8988T (cell line): ENCODE measurements around the gene ZMYND10.

Source experiments
- DNase-seq: peaks from one replicate; pipeline ENCODE4 v3.0.0; 2011

ZMYND10 gene

GRCh38 chr3:50342813-50343633 lies 2.5 kb downstream of the ZMYND10 start:
- no peak for DNase-seq

DNA sequence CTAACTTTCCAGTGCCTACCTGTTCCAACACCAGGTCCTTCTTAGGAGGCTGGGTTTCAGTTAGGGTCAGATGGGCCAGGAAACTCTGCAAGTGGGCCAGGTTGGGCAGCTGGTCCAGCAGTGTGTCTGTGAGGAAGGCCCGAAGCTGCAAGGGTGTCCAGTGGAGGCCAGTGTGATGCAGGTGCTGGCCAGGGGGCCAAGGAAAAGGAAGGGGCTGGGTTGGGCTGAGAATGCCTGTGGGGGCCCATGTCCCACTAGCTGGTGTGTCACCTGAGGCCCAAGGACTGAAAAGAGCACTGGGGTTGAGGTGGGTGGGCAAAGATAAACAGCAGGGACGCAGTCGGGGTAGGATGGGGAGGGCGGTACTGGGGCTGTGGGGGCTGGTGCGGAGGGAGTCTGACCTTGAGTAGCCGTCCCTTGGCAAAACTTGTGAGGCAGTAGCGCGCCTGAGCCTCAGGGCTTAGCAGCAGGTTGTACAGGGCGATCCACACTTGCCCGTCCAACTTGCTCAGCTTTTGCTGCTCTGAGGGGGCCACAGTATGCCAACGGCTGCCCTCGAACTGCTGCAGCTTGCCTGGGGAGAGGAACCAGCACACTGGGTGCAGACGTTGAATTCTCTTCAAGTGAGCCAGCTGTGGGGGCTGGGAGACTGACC lies 3.4 kb downstream of the ZMYND10 start:
- DNase-seq = no peak

DNA sequence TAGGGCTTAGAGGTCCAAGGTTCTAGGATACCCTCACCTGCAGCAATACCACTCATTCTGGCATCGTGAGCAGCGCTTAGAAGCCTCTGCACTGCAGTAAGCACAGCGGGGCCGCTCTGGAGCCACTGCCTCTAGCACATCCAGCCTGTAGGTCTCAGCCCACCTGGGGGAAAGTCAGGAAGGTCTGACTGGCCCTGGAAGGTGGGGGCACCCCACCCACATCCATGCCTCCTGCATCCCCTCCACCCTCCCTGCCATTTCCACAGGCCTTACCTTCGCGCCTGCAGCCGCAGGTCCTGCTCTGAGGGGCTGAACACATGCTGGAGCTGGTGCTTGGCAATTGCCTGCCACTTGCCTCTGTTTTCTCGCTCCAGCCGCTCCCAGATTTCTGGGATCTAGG lies 4.0 kb downstream of the ZMYND10 start:
- no peak for DNase-seq

GRCh38 chr3:50340448-50341329 lies 4.8 kb downstream of the ZMYND10 start, which contains the start of gene RASSF1:
TSS of gene RASSF1 (minus strand) at chr3:50340836. CDS start at chr3:50340805, 31 bp downstream.
- DNase-seq = no peak

GRCh38 chr3:50340147-50340447 lies 5.4 kb downstream of the ZMYND10 start:
- DNase-seq = no peak

- DNase-seq = no peak
Observed at GRCh38 chr3:50339485-50340146, 5.9 kb downstream of the ZMYND10 start.

- no peak for DNase-seq
Observed at GRCh38 chr3:50338965-50339364, 6.6 kb downstream of the ZMYND10 start.

GRCh38 chr3:50337175-50337861 lies 8.2 kb downstream of the ZMYND10 start:
- peak; percentile 100 for DNase-seq

DNA sequence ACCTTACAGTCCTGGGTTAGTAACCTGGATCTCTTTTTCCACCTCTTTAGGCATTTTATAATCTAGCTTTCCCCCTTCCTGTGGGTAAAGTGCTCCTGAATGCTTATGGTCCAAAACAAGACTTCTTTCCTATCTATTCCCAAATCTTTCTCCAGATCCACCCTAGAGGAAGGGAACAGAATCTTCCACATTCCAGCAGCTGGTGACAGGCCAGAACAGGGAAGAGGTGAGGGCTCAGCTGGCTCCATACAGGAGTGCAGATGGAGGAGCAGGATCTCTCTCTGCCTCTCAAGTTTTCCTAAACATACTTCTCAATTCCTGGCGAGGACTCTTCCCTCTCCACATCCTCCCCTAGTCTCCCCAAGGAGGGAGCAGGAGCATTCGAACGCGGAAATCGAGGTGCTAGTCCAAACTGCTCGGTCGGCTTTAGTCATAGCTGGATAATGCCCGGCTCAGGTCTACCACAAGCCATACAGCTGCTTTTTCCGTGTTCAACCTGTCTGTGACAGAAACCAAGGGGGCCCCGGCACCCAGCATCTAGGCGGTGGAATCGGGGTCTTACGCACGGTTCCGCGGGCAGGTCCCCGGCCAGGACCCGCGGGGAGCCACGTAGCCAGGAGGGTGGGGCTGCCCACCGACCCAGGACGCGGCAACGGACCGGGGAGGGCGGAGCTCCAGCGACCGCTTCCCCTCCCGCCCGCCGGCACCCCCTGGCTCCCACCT lies 8.9 kb downstream of the ZMYND10 start:
- DNase-seq = peak; percentile 79

DNA sequence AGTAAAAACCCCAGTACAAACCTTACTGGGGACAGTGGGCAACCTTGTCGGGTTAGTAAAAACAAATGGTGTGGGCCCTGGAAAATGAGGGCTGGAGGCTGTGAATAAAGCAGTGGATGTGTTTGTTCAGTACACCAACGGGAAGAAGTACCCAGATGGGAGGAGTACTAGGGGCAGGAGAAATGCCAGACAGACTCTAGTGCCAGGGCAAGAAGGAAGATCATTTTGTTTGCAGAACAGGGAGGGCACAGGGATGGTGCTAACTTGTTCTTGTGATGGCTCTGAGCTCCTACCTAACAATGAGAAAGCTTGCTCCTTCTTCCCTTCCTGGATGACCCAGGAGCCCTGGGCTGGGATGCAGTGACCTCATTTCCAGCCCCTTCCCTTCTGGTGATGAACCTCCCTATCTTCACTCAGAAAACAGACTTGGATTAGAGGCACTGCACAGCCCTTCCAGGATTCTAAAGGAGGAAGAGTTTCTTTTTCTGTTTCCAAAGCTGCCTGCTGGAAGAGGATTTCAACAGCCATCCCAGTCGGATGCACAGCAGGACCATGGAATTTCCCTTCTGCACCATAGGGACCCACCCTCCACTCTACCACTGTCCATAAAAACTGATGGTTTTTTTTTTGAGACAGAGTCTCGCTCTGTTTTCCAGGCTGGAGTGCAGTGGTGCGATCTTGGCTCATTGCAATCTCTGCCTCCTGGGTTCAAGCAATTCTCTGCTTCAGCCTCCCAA lies 11.0 kb downstream of the ZMYND10 start:
- no peak for DNase-seq

- no peak for DNase-seq
Observed at GRCh38 chr3:50333744-50334328, 11.7 kb downstream of the ZMYND10 start.

DNA sequence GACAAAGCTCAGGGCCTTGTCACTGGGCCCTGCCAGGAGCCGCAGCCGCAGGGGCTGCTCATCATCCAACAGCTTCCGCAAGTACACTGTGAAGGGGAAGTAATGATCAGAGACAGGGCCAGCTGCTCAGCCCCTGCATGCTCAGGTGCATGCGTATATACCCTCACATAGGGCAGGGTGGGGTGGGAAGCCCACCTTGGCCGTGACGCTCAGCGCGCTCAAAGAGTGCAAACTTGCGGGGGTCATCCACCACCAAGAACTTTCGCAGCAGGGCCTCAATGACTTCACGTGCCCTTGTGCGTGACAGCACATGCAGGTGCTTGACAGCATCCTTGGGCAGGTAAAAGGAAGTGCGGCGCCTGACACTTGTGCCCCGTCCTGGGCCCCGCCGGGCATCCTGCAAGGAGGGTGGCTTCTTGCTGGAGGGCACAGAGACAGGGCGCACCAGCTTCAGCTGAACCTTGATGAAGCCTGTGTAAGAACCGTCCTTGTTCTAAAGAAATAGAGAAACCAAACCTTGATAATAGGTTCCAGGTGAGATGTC lies 14.1 kb downstream of the ZMYND10 start:
- no peak for DNase-seq

DNA sequence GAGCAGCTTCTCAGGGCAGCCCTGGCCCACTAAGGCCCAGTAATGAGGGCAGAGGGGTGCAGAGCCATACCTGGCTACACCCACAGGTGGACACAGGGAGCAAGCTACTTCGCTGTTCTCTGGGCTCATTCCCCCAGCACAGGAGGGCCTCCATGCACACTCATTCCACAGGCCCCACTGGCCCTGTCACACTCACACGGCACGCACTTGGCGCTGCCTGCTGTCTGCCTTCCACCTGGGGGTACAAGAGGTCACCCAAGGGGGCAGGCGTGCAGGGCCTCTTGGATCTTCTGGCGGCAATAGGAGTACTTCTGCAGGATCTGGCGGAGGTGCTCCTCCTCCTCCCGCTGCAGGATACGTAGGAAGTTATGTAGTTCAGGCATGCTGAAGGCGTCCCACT lies 15.2 kb downstream of the ZMYND10 start:
- no peak for DNase-seq

DNA sequence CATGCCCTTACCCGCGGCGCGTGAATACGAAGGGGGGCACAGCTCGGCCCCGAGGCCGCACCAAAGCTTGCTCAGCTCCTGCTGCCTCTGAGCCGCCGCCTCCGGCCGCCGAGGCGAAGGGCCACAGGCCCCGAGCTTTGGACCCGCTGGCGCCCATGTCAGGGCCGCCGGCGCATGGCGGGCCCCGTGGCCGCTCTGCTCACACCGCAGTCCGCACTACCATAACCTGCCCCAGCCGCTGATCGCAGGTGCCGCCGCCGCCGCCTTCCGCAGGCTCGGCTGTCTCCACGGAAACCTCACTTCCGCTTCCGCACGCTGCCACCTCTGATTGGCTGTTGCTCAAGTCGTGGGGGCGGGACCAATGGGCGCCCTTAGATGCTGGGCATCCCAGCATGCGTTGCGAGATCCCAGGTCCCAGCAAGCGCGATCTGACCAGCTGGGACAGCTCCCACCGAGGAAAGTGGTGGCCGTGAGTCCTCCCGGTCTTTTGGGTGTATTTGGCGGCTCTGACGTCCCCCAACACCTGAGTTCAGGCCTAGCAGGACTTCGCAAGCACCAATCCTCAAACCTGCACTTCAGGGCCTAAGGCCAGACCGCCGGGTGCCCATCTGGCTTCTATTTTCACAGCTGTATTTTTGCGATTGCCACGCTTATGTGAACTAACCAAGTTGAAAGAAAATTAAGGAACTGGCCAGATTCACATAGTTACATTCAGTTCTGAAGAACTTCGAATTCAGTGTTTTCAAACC lies 17.4 kb downstream of the ZMYND10 start, which contains the start of gene TUSC2:
Gene TUSC2 (minus strand): TSS at position 281 of the 749 bp plus-strand sequence. CDS start 124 bp downstream, at position 157.
- DNase-seq = peak; percentile 99

DNA sequence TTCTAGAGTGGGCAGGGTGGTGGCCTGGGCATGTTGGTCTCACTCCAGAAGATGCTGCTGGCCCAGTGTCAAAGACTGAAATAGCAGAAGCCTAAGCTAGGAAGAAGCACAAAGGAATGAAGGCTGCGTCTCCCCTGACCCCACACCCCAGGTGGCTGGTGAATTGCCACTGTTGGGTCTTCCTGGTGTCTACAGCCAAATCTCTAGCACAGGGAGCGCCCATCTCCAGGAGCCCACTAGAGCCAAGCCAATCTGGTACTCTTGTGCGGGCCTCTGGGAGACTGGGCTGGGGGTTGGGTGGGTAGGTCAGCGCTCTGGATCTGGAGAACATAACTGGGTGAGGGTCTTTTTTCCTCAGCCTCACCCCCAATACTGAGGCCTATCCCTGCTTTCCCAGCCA lies 18.4 kb downstream of the ZMYND10 start:
- DNase-seq = no peak

- no peak for DNase-seq
Observed at GRCh38 chr3:50326182-50326541, 19.4 kb downstream of the ZMYND10 start.

GRCh38 chr3:50325497-50326181 lies 19.9 kb downstream of the ZMYND10 start:
- DNase-seq = no peak

DNA sequence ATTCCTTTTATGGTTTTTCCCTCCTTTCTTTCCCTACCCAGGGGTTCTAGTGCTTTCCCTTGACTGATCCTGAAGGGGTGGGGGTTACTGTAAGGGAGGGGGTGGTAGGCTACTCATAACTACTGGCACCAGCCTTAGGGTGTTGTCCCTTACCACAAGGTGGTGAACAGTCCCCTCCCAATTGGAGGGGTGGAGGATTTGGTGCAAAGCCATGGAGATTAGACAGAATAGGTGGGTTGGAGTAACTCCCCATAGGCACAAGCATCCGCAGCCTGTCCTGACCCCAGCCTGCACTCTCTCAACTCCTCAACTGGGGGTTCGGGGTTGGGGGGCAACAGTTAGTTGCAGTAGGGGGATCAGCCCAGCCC lies 20.4 kb downstream of the ZMYND10 start:
- DNase-seq = no peak
